Embryonic facial prominence (tissue), 1 donor: ENCODE results near the gene TMEM117.

Experiments used
- DNase-seq: peaks from one replicate; pipeline ENCODE4 v3.0.0-alpha.2; 2016; ENCODE audit errors: extremely low spot score

TMEM117 gene

GRCh38 chr12:44295958-44296623 is 460.2 kb downstream of the TMEM117 start:
- DNase-seq = no peak

DNA sequence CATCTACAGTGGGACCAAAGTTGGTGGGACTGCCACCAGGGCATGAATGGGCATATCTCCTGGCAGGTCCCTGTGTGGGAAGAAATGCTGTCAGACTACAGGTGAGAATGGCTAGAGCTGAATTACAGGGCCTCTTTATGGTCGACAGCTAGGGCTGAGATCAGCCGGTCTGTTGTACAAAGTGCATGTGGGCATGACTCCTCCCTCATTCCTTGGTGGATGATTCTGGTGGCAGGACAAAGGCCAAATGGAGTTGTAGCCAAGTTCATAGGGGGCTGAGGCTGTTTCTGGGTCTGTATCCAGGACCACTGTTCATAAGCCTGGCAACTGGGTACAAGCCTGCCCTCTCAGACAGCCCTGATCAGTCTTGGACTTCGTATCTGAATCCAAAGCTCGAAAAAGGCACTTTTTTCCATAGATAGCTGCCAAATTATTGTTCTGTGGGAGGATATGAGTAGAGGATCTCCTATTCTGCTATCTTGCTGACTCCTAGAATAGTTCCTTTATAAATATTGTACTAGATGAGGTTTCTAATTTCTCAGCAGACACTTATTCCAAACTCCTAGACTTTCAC is 460.8 kb downstream of the TMEM117 start:
- DNase-seq = no peak

- DNase-seq = no peak
These were observed 463.6 kb downstream of the TMEM117 start for GRCh38 chr12:44299524-44299923.

GRCh38 chr12:44307506-44308168 is 471.8 kb downstream of the TMEM117 start:
- no peak for DNase-seq

DNA sequence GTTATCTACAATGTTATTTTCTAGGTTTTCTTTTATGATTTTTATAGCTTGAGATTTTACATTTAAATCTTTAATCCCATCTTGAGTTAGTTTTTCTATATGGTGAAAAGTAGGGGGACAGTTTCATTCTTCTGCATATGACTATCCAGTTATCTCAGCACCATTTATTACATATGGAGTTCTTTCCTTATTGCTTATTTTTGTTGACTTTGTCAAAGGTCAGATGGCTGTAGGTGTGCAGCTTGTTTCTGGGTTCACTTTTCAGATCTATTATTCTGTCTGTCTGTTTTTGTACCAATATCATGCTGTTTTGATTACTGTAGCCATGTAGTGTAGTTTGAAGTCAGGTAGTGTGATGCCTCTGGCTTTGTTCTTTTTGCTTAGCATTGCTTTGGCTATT is 477.3 kb downstream of the TMEM117 start:
- DNase-seq = no peak

GRCh38 chr12:44314007-44314500 is 478.2 kb downstream of the TMEM117 start:
- no peak for DNase-seq

DNA sequence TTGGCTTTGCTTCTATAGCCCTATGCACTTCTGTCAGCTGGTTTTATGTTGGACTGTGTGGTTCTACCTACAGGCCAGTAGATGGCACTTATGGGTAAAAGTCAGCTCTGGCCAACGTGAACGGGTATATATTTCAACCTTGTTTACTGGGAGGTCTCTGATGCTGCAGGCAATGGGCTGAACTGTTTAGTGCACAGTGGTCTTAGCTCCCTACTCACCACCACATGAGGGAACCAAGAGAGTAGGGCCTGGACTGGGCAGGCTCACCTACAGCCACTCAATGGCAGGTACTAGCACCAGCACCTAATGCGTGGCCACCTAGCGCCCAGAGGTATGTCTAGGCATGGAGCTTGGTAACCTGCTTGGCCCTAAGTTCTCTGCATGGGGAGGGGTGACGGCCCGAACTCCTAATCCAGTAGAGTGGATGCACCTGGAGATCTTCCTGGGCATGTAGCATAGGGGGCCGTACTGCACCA is 481.8 kb downstream of the TMEM117 start:
- DNase-seq = no peak

- no peak for DNase-seq
These were observed 495.4 kb downstream of the TMEM117 start for GRCh38 chr12:44331269-44331668.

DNA sequence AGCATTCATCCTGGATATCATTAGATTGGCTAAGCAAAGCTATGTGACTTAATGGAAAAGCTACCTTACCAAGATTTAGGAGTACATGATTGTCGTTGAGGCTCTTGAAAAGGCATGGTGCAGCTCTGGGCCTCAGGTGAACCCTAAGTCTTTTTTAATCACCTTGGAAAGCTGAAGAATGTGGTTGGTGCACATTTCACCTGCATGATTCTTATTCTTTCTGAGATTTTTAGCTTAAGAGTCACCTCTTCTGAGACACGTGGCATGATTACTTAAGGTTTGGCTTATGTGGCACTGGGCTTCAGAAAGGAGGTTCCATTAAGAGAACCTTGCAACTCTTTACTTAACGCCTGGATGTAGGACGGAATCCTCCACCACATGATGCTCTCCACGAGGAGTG is 498.5 kb downstream of the TMEM117 start:
- DNase-seq = no peak

GRCh38 chr12:44335030-44335429 is 499.1 kb downstream of the TMEM117 start:
- no peak for DNase-seq

DNA sequence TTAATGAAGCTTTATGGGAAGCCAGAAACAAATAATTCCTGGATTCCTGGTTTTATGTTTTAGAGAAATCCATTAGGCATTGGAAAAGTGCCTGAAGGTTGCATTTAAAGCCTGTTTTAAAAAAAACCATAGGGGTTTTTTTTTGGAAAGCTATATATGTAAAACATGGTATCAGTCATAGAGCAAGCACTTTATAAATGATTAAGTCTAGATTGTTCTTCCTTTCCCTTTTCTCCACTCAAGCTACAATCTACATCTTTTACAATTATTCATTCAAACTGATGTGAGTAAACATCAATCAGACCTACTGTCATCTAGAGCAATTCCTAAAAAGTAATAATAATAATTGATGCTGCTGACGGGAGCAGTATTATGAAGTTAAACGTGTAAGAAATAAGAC is 500.7 kb downstream of the TMEM117 start:
- DNase-seq = no peak

DNA sequence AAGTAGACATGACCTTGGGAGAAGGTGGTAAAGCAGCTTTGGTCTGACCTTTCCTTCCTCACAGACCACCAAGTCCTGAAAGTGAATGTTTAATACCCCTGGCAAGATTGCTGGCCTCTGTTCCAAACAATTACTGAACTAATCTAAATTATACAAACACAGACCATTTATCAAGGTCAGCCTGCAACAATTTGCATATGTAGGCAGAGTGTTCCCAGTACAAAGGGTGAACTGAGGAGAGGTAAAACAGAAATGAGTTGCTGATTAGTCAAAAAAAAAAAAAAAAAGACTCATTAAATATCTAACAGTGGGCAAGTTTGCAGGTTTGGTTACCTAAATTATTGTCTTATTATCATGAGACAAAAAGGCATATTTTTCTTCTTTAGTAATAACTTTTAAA is 506.5 kb downstream of the TMEM117 start:
- no peak for DNase-seq

DNA sequence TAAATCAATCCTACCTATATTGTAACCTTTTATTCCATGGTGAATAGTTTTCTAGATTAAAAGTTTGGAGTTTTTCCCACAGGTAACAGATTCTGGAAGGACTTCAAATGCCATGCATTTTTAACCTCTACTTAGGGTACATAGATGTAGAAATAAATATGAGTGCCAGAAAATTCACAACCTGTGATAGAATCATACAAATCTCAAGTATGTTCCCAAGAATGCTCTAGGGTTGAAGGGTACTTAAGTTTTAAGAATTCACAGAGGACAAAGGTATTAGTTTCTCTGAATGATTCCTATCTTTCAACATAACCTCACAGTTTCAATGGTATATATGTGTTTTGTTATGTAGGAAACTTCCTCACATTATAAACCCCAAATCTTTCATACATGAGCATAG is 511.3 kb downstream of the TMEM117 start:
- DNase-seq = no peak

DNA sequence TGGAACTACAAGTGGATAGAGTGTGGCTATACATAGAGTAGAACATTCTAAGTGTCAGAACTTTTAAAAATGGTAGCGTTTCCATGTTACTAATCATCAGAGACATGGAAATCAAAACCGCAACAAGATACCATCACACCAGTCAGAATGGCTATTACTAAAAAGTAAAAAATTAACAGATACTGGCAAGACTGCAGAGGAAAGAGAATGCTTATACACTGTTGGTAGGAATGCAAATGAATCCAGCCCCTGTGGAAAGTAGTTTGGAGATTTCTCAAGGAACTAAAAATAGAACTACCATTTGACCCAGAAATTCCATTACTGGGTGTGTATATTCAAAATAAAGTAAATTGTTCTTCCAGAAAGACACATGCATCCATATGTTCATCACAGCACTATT is 521.6 kb downstream of the TMEM117 start:
- no peak for DNase-seq

DNA sequence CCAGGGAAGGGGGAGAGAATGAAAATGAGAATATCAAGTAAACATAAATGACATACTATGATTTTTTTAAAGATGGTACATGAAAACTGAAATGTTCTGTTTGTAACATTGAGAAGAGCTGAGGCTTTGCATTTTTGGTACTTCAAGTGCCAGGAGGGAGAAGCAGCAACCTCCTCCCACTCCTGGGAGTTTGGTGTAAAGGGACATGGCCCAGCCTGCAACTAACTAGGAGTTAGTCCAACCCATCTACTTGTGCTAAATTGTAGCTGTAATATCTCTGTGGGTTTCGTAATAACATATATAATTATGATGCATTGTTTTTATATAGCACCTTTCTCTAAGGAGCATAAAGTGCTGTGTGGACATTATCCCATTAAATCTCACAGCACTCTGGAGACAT is 522.8 kb downstream of the TMEM117 start:
- no peak for DNase-seq

- DNase-seq = no peak
These were observed 527.1 kb downstream of the TMEM117 start for GRCh38 chr12:44362947-44363346.

DNA sequence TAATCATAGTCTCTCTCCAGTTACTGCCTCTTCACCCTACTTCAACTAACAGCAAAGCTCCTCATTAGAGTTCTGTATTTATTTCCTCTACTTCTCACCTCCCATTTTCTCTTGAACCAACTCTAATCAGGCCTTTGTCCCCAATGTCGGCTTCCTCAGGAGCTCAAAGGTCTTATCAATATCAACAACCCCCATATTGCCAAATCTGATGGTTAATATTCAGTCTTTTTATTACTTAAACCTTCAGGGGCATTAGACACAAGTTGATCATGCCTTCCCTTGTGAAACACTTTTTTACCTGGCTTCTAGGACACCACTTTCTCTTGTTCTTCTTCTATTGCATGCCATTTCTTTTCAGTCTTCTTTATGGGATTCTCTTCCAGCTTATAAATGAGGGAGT is 531.3 kb downstream of the TMEM117 start:
- DNase-seq = no peak

- DNase-seq = no peak
These were observed 532.0 kb downstream of the TMEM117 start for GRCh38 chr12:44367916-44368315.

DNA sequence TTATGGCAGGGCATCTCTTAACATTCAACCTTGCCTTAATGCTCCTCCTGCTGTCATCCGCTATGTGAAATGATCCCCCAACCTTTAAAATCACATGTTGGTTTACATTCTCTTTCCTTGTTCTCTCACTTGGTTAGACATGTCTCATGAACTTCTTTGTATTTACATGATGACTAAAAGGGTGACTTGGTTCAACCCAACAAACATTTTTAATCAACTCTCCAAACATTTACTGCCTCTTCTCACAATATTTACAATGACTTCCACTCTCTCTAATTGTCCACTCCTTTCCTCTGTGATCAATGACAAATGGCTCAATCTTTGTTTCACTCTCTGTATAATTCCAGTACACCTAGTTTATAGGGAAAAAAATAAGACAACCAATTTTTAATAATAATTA is 534.1 kb downstream of the TMEM117 start:
- no peak for DNase-seq

GRCh38 chr12:44370982-44371381 is 535.1 kb downstream of the TMEM117 start:
- no peak for DNase-seq

- DNase-seq = no peak
These were observed 536.4 kb downstream of the TMEM117 start for GRCh38 chr12:44372259-44372658.

DNA sequence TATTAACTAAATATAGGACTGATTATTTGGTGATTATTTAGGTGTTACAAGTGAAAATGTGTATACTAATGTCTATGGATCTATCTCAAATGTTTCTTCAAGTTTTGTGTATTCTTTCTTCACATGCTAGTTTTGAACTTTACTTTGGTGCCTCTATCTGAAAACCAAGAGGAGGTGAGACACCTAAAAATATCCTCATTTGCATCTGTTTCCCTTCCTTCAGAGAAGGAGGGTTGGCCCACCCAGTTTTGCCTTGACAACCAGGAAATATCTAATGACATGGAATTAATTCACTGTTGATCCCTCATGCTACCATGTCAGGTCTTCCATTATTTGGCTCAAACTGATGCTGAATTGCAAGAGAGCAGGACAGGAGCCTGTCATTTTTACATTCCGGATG is 539.8 kb downstream of the TMEM117 start:
- no peak for DNase-seq
